LoVo (cell line): ENCODE measurements around the gene ZNF677.
A peak's percentile ranks its signal among the peaks of the same experiment; 100 is the strongest.
"Not testable (repeated sequence)": the region's sequence is repeated elsewhere in the genome, so short reads cannot be mapped to it uniquely, and the experiment has no call there.

Experiments used
- DNase-seq: peaks from one replicate; pipeline ENCODE4 v3.0.0-alpha.2; 2016; ENCODE audit warnings: low spot score

Gene ZNF677

DNA sequence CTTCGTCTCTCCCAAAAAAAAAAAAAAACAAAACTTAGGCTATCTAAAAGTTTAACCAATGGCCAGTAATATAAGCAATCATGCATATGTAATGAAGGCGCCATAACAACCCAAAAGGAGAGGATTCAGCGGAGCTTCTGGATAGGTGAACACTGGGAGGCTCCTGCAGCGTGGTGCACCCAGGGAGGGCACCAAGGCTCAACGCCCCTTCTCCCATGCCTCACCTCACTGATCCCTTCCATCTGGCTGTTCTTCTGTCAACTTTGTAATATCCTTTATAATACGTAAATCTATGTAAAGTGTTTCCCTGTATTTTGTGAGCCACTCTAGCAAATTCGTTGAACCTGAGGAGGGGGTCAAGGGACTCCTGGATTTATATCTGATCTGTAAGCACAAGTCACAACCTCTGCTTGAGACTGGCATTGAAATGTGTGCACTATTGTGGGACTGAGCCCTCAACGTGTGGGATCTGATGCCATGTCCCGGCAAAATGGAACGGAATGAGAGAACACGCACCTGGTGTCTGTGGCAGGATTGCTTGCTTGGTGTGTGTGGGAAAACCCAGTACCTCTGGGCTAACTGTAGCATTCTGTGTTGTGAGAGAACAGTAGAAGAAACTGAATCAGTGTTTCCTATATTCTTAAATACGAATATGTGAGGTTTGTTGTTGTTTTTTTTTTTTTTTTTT is 61.0 kb downstream of the ZNF677 start:
- no peak for DNase-seq

- peak; percentile 71 for DNase-seq
Observed at GRCh38 chr19:53192771-53193534, 61.7 kb downstream of the ZNF677 start, which contains the start of gene ZNF665. Gene ZNF665 (minus strand): TSS chr19:53193358. CDS start chr19:53182898, 10,460 bp downstream.

- DNase-seq = no peak
Observed at GRCh38 chr19:53190253-53190652, 64.4 kb downstream of the ZNF677 start.

GRCh38 chr19:53189691-53190198 is 64.9 kb downstream of the ZNF677 start:
- not testable (repeated sequence) for DNase-seq
